MCF 10A (cell line): ENCODE measurements around the gene NAA38. TPM values are rescaled to one million over a fixed set of nuclear protein-coding genes. Genes with fewer than 3 reads are reported as not detected.
"Not testable (repeated sequence)": the region's sequence is repeated elsewhere in the genome, so short reads cannot be mapped to it uniquely, and the experiment has no call there.

Source experiments
- BruUV-seq: library from RNA; stranded (reverse); fragments of 400-500 nt; replicated peaks from 2 replicates; lab custom pipeline; 2021; lab: Mats Ljungman, UMichigan
- CTCF ChIA-PET: fragments of 300-600 bp; sonication (Branson Sonifier 250); formaldehyde crosslinking; extraction: SDS; loops from one replicate; lab custom pipeline; 2021; ENCODE audit warnings: antibody characterized with exemption, inconsistent platforms; lab: Yijun Ruan, JAX
- POLR2A ChIA-PET: fragments of 300-600, 350-650 bp; sonication (Branson Sonifier 250); formaldehyde crosslinking; extraction: SDS; loops from one replicate; lab custom pipeline; 2020; ENCODE audit warnings: antibody characterized with exemption, inconsistent platforms; lab: Yijun Ruan, JAX
- DNase-seq: peaks from one replicate; pipeline ENCODE4 v3.0.0-alpha.2; 2018; ENCODE audit not compliant: unreplicated experiment
- H3K27ac Mint-ChIP-seq: one replicate; pipeline ENCODE4 v1.8.0; 2022; ENCODE audit warnings: mild to moderate bottlenecking, low read depth, mixed read lengths; ENCODE audit not compliant: unreplicated experiment
- H3K27me3 Mint-ChIP-seq: one replicate; pipeline ENCODE4 v1.8.0; 2022; ENCODE audit warnings: mixed read lengths; ENCODE audit not compliant: insufficient read depth, unreplicated experiment
- H3K36me3 Mint-ChIP-seq: one replicate; pipeline ENCODE4 v1.8.0; 2022; ENCODE audit warnings: mild to moderate bottlenecking, moderate library complexity, mixed read lengths; ENCODE audit not compliant: insufficient read depth, unreplicated experiment
- H3K4me1 Mint-ChIP-seq: one replicate; pipeline ENCODE4 v1.8.0; 2022; ENCODE audit warnings: mixed read lengths; ENCODE audit not compliant: insufficient read depth, unreplicated experiment
- H3K4me3 Mint-ChIP-seq: one replicate; pipeline ENCODE4 v1.8.0; 2022; ENCODE audit warnings: mild to moderate bottlenecking, moderate library complexity, mixed read lengths; ENCODE audit not compliant: unreplicated experiment
- H3K9me3 Mint-ChIP-seq: one replicate; pipeline ENCODE4 v1.8.0; 2022; ENCODE audit warnings: mixed read lengths; ENCODE audit not compliant: unreplicated experiment
- CTCF ChIP-seq: fragments of 200-600 bp; IDR thresholded peaks from one replicate; pipeline ENCODE4 v1.8.0; 2022; ENCODE audit warnings: antibody characterized with exemption, mild to moderate bottlenecking; ENCODE audit not compliant: unreplicated experiment
- intact Hi-C: fragments of 100-400 bp; cut with micrococcal nuclease; formaldehyde crosslinking; loops from 2 replicates; pipeline ENCODE4 v1.14.1; 2022
- total RNA-seq: library from RNA; stranded (reverse); gene quantifications from 2 replicates; pipeline ENCODE4 v1.2.3, GENCODE V29; 2022

NAA38 gene
- total RNA-seq, 1 experiment from 2014 or later, result 83.4 TPM

GRCh38 chr17:7814969-7815368 is 42.4 kb downstream of the NAA38 start:
- POLR2A ChIA-PET, result no interaction called here
- DNase-seq, result no peak
- no TSS peak for BruUV-seq
- no peak for TF ChIP-seq CTCF
- no peak overlapping the region for H3K4me3 Mint-ChIP-seq
- intact Hi-C loops, result no loop called here
- no peak overlapping the region for H3K27ac Mint-ChIP-seq
- H3K36me3 Mint-ChIP-seq, result no peaks in the 10 kb centered on the region
- no peaks in the 10 kb centered on the region for H3K27me3 Mint-ChIP-seq
- CTCF ChIA-PET, result no interaction called here
- H3K4me1 Mint-ChIP-seq, result peaks cover under 1% of the 10 kb centered on the region
- H3K9me3 Mint-ChIP-seq, result no peaks in the 10 kb centered on the region

GRCh38 chr17:7811251-7811650 is 46.1 kb downstream of the NAA38 start:
- BruUV-seq, result no TSS peak
- H3K9me3 Mint-ChIP-seq, result no peaks in the 10 kb centered on the region
- CTCF ChIA-PET, result interaction anchor here (0.6 to 2.9 kb wide), 4 partner anchors 10 to 161 kb away, joined by 3 to 8 read pairs (median 4); no protein-coding TSS in a partner anchor
- no peak overlapping the region for H3K4me3 Mint-ChIP-seq
- no peak for TF ChIP-seq CTCF
- H3K4me1 Mint-ChIP-seq, result peaks cover 20% of the 10 kb centered on the region
- DNase-seq, result no peak
- H3K27me3 Mint-ChIP-seq, result no peaks in the 10 kb centered on the region
- intact Hi-C loops, result no loop called here
- no peak overlapping the region for H3K27ac Mint-ChIP-seq
- H3K36me3 Mint-ChIP-seq, result no peaks in the 10 kb centered on the region
- POLR2A ChIA-PET, result no interaction called here

GRCh38 chr17:7809791-7810343 is 47.5 kb downstream of the NAA38 start:
- BruUV-seq, H3K27me3 Mint-ChIP-seq, POLR2A ChIA-PET, H3K27ac Mint-ChIP-seq, H3K36me3 Mint-ChIP-seq, intact Hi-C loops, H3K9me3 Mint-ChIP-seq: not testable (repeated sequence)
- DNase-seq, result peak; percentile 25
- Mint-ChIP-seq H3K4me1 (peaks cover 20% of the 10 kb centered on the region), H3K4me3 (peak overlapping the region; percentile 54)
- CTCF ChIA-PET, result interaction anchor here (1.0 kb wide), 1 partner anchor 9 kb away, joined by 4 read pairs; no protein-coding TSS in a partner anchor

GRCh38 chr17:7809086-7809790 is 48.1 kb downstream of the NAA38 start:
- ChIA-PET CTCF (interaction anchor here (0.5 to 1.0 kb wide), 5 partner anchors 10 to 332 kb away, joined by 3 to 4 read pairs (median 3); no protein-coding TSS in a partner anchor), POLR2A (interaction anchor here (0.6 to 1.3 kb wide), 6 partner anchors 16 to 66 kb away, joined by 3 to 5 read pairs (median 3); partner anchors contain the start of gene NAA38)
- H3K27me3 Mint-ChIP-seq, result no peaks in the 10 kb centered on the region
- no peaks in the 10 kb centered on the region for H3K36me3 Mint-ChIP-seq
- no peak overlapping the region for H3K27ac Mint-ChIP-seq
- no peaks in the 10 kb centered on the region for H3K9me3 Mint-ChIP-seq
- intact Hi-C loops, result no loop called here
- H3K4me1 Mint-ChIP-seq, result peaks cover 20% of the 10 kb centered on the region
- BruUV-seq, result no TSS peak
- no peak for TF ChIP-seq CTCF
- DNase-seq, result peak; percentile 80
- peak overlapping the region; percentile 54 for H3K4me3 Mint-ChIP-seq
